ENCODE data around the gene RRP1. TPM values are rescaled to one million over a fixed set of nuclear protein-coding genes. Genes with fewer than 3 reads are reported as not detected.

RRP1 gene
- polyA plus RNA-seq, 3 donors from 2014 or later, result 6.0 to 16.3 (median 11.6) TPM

- DNase-seq, result no peak
Observed at GRCh38 chr21:43764576-43765495, 24.5 kb upstream of the RRP1 start.

GRCh38 chr21:43766734-43767497, 22.5 kb upstream of the RRP1 start:
- DNase-seq, result no peak
- Mint-ChIP-seq H3K27ac (no peak overlapping the region), H3K27me3 (ENCODE audit: low read depth in 3 of 3) (peaks cover 0 to 3% (median 3%) of the 10 kb centered on the region in 3 donors), H3K9me3 (no peaks in the 10 kb centered on the region), H3K36me3 (peaks cover 0 to 3% (median 0%) of the 10 kb centered on the region in 3 donors), H3K4me3 (no peak overlapping the region), H3K4me1 (no peaks in the 10 kb centered on the region)

More at GRCh38 chr21:43764576-43765495, 24.5 kb upstream of the RRP1 start:
- no peaks in the 10 kb centered on the region for H3K36me3 Mint-ChIP-seq
- H3K4me1 Mint-ChIP-seq, result no peaks in the 10 kb centered on the region
- no peak overlapping the region for H3K27ac Mint-ChIP-seq
- H3K4me3 Mint-ChIP-seq, result no peak overlapping the region
- no peaks in the 10 kb centered on the region for H3K9me3 Mint-ChIP-seq
- peaks cover 0 to 3% (median 3%) of the 10 kb centered on the region in 3 donors for H3K27me3 Mint-ChIP-seq (ENCODE audit: low read depth in 3 of 3)

GRCh38 chr21:43767498-43767983, 21.8 kb upstream of the RRP1 start:
- no peaks in the 10 kb centered on the region for H3K4me1 Mint-ChIP-seq
- peaks cover 0 to 3% (median 3%) of the 10 kb centered on the region in 3 donors for H3K27me3 Mint-ChIP-seq (ENCODE audit: low read depth in 3 of 3)
- DNase-seq, result no peak
- no peak overlapping the region for H3K27ac Mint-ChIP-seq
- H3K36me3 Mint-ChIP-seq, result peaks cover 0 to 3% (median 0%) of the 10 kb centered on the region in 3 donors
- H3K9me3 Mint-ChIP-seq, result no peaks in the 10 kb centered on the region
- H3K4me3 Mint-ChIP-seq, result no peak overlapping the region

- H3K27me3 Mint-ChIP-seq (ENCODE audit: low read depth in 3 of 3), result peaks cover 0 to 3% (median 1%) of the 10 kb centered on the region in 3 donors
- H3K4me1 Mint-ChIP-seq, result no peaks in the 10 kb centered on the region
- H3K4me3 Mint-ChIP-seq, result no peak overlapping the region
- H3K27ac Mint-ChIP-seq, result no peak overlapping the region
- H3K36me3 Mint-ChIP-seq, result peaks cover 0 to 3% (median 0%) of the 10 kb centered on the region in 3 donors
- H3K9me3 Mint-ChIP-seq, result no peaks in the 10 kb centered on the region
- no peak for DNase-seq
Observed at GRCh38 chr21:43767984-43768867, 21.2 kb upstream of the RRP1 start.

GRCh38 chr21:43768868-43769167, 20.6 kb upstream of the RRP1 start:
- peaks cover 0 to 3% of the 10 kb centered on the region in 2 donors for H3K4me1 Mint-ChIP-seq
- peaks cover 0 to 3% (median 1%) of the 10 kb centered on the region in 3 donors for H3K27me3 Mint-ChIP-seq (ENCODE audit: low read depth in 3 of 3)
- no peak overlapping the region for H3K27ac Mint-ChIP-seq
- no peaks in the 10 kb centered on the region for H3K9me3 Mint-ChIP-seq
- peaks cover 0 to 3% (median 3%) of the 10 kb centered on the region in 3 donors for H3K36me3 Mint-ChIP-seq
- DNase-seq, result no peak
- H3K4me3 Mint-ChIP-seq, result no peak overlapping the region

- Mint-ChIP-seq H3K9me3 (no peaks in the 10 kb centered on the region), H3K4me1 (peaks cover 3 to 9% of the 10 kb centered on the region in 2 donors), H3K27me3 (ENCODE audit: low read depth in 3 of 3) (peaks cover 0 to 3% (median 1%) of the 10 kb centered on the region in 3 donors), H3K4me3 (no peak overlapping the region), H3K36me3 (peaks cover 3 to 7% (median 6%) of the 10 kb centered on the region in 3 donors), H3K27ac (no peak overlapping the region)
- DNase-seq, result no peak
Observed at GRCh38 chr21:43769325-43769958, 19.9 kb upstream of the RRP1 start.

- Mint-ChIP-seq H3K27me3 (ENCODE audit: low read depth in 3 of 3) (peaks cover 0 to 3% (median 1%) of the 10 kb centered on the region in 3 donors), H3K27ac (no peak overlapping the region), H3K4me1 (peaks cover 8 to 16% of the 10 kb centered on the region in 2 donors), H3K9me3 (no peaks in the 10 kb centered on the region), H3K4me3 (no peak overlapping the region), H3K36me3 (peaks cover 3 to 7% (median 6%) of the 10 kb centered on the region in 3 donors)
- no peak for DNase-seq
Observed at GRCh38 chr21:43770066-43770655, 19.2 kb upstream of the RRP1 start.

- no peak overlapping the region for H3K27ac Mint-ChIP-seq
- DNase-seq, result no peak
- no peaks in the 10 kb centered on the region for H3K9me3 Mint-ChIP-seq
- no peak overlapping the region for H3K4me3 Mint-ChIP-seq
- peaks cover 0 to 4% (median 3%) of the 10 kb centered on the region in 3 donors for H3K27me3 Mint-ChIP-seq (ENCODE audit: low read depth in 3 of 3)
- peaks cover 3 to 7% (median 6%) of the 10 kb centered on the region in 3 donors for H3K36me3 Mint-ChIP-seq
- H3K4me1 Mint-ChIP-seq, result peaks cover 14 to 23% of the 10 kb centered on the region in 2 donors
Observed at GRCh38 chr21:43771199-43771675, 18.1 kb upstream of the RRP1 start.

GRCh38 chr21:43771698-43772424, 17.5 kb upstream of the RRP1 start:
- no peak overlapping the region for H3K27ac Mint-ChIP-seq
- H3K4me1 Mint-ChIP-seq, result peaks cover 14 to 23% of the 10 kb centered on the region in 2 donors
- no peak overlapping the region for H3K4me3 Mint-ChIP-seq
- peaks cover 3 to 7% (median 6%) of the 10 kb centered on the region in 3 donors for H3K36me3 Mint-ChIP-seq
- H3K27me3 Mint-ChIP-seq (ENCODE audit: low read depth in 3 of 3), result peaks cover 0 to 7% (median 3%) of the 10 kb centered on the region in 3 donors
- DNase-seq, result no peak
- no peaks in the 10 kb centered on the region for H3K9me3 Mint-ChIP-seq

- peaks cover 0 to 6% (median 3%) of the 10 kb centered on the region in 3 donors for H3K27me3 Mint-ChIP-seq (ENCODE audit: low read depth in 3 of 3)
- DNase-seq, result no peak
- peak overlapping the region in 1 of 6 donors; percentile 10 for H3K27ac Mint-ChIP-seq
- H3K9me3 Mint-ChIP-seq, result no peaks in the 10 kb centered on the region
- H3K4me1 Mint-ChIP-seq, result peaks cover 15 to 23% of the 10 kb centered on the region in 2 donors
- peaks cover 3 to 7% (median 6%) of the 10 kb centered on the region in 3 donors for H3K36me3 Mint-ChIP-seq
- H3K4me3 Mint-ChIP-seq, result no peak overlapping the region
Observed at GRCh38 chr21:43772425-43772821, 17.0 kb upstream of the RRP1 start.

- Mint-ChIP-seq H3K4me3 (peak overlapping the region; percentile 47 to 86 (median 74)), H3K9me3 (no peaks in the 10 kb centered on the region), H3K27ac (peak overlapping the region in 2 of 6 donors; percentile 10 to 34), H3K4me1 (peaks cover 19 to 31% of the 10 kb centered on the region in 2 donors), H3K36me3 (peaks cover 3 to 7% (median 6%) of the 10 kb centered on the region in 3 donors), H3K27me3 (ENCODE audit: low read depth in 3 of 3) (peaks cover 0 to 6% (median 1%) of the 10 kb centered on the region in 3 donors)
- DNase-seq, result no peak
Observed at GRCh38 chr21:43774163-43774562, 15.2 kb upstream of the RRP1 start.

GRCh38 chr21:43775190-43775589, 14.2 kb upstream of the RRP1 start:
- Mint-ChIP-seq H3K4me3 (peak overlapping the region; percentile 84 to 92 (median 87)), H3K4me1 (peaks cover 21 to 31% of the 10 kb centered on the region in 2 donors), H3K36me3 (peaks cover 3 to 7% (median 6%) of the 10 kb centered on the region in 3 donors), H3K9me3 (no peaks in the 10 kb centered on the region), H3K27ac (peak overlapping the region; percentile 67 to 83 (median 72)), H3K27me3 (ENCODE audit: low read depth in 3 of 3) (peaks cover 0 to 6% (median 0%) of the 10 kb centered on the region in 3 donors)
- DNase-seq, result no peak
